GM12878 (cell line): ENCODE data around the gene CDKL5. TPM values are rescaled to one million over a fixed set of nuclear protein-coding genes. Genes with fewer than 3 reads are reported as not detected.

Experiments used
- ATAC-seq: fragments of 200-7000 bp; cut with Tn5 transposase; 3 replicates; pipeline ENCODE4 v1.9.1; 2020; ENCODE audit warnings: mild to moderate bottlenecking, moderate library complexity
- BruUV-seq: library from RNA; stranded (reverse); fragments of 400-500 nt; replicated peaks from 2 replicates; lab custom pipeline; 2021; lab: Mats Ljungman, UMichigan
- CTCF ChIA-PET: fragments of 300-600 bp; sonication (Branson Sonifier 250); formaldehyde crosslinking; extraction: SDS; loops from one replicate; lab custom pipeline; 2021; ENCODE audit warnings: inconsistent platforms; lab: Yijun Ruan, JAX
- POLR2A ChIA-PET: fragments of 350-600 bp; formaldehyde crosslinking; extraction: SDS; loops from one replicate; lab custom pipeline; 2021; ENCODE audit warnings: inconsistent platforms; lab: Charles Lee
- RAD21 ChIA-PET: fragments of 300-600 bp; sonication (Branson Sonifier 250); formaldehyde crosslinking; loops from one replicate; lab custom pipeline; 2023; ENCODE audit warnings: antibody characterized with exemption; ENCODE audit not compliant: unreplicated experiment; lab: Charles Lee
- SMC1A ChIA-PET: fragments of 300-600 bp; sonication (Branson Sonifier 250); formaldehyde crosslinking; loops from one replicate; lab custom pipeline; 2023; ENCODE audit not compliant: unreplicated experiment, uncharacterized antibody; lab: Charles Lee
- DNase-seq: peaks from one replicate; pipeline ENCODE4 v3.0.0-alpha.2; 2011; ENCODE audit warnings: low read depth, low spot score
- FAIRE-seq: peaks from 3 replicates; lab custom pipeline; 2011; peaks lifted over from hg19 to GRCh38; lab: Jason Lieb, UNC
- H2AFZ ChIP-seq: 2 replicates; pipeline ENCODE4 v1.6.0; 2011; ENCODE audit warnings: low read depth, low read length, control low read depth; ENCODE audit not compliant: control insufficient read depth
- H3K27ac ChIP-seq: 2 replicates; pipeline ENCODE4 v1.5.1; 2011; ENCODE audit warnings: control low read depth; ENCODE audit not compliant: control insufficient read depth, insufficient read depth
- H3K27me3 ChIP-seq, 2 experiments: replicated peaks in 1 of 2; 2 replicates each; pipeline versions ENCODE4 v1.6.0 to v1.6.1; 2011; ENCODE audit warnings: low read length in 1 of 2; ENCODE audit not compliant: control insufficient read depth in 2 of 2, insufficient read depth in 2 of 2
- H3K36me3 ChIP-seq, 2 experiments: 2 replicates each; pipeline ENCODE4 v1.5.1; 2011; ENCODE audit warnings: low read length in 1 of 2; ENCODE audit not compliant: control insufficient read depth in 2 of 2, insufficient read depth in 2 of 2
- H3K4me1 ChIP-seq: 2 replicates; pipeline ENCODE4 v1.6.1; 2011; ENCODE audit warnings: mild to moderate bottlenecking, low read length, moderate library complexity, mixed read lengths; ENCODE audit not compliant: control insufficient read depth, insufficient read depth
- H3K4me2 ChIP-seq: 2 replicates; pipeline ENCODE4 v1.6.0; 2011; ENCODE audit warnings: control low read depth; ENCODE audit not compliant: control insufficient read depth, insufficient read depth
- H3K4me3 ChIP-seq: fragments of 200-600 bp; sonication (generic); 2 replicates; pipeline ENCODE4 v1.5.1; 2016
- H3K79me2 ChIP-seq: 2 replicates; pipeline ENCODE4 v1.6.0; 2011; ENCODE audit warnings: low read length; ENCODE audit not compliant: control insufficient read depth, insufficient read depth
- H3K9ac ChIP-seq: 2 replicates; pipeline ENCODE4 v1.8.0; 2011; ENCODE audit warnings: low read length, control low read depth, mixed read lengths; ENCODE audit not compliant: control insufficient read depth, insufficient read depth
- H3K9me3 ChIP-seq: replicated peaks from 3 replicates; pipeline ENCODE4 v1.5.1; 2011; ENCODE audit warnings: mild to moderate bottlenecking, low read length; ENCODE audit not compliant: control insufficient read depth, insufficient read depth
- H4K20me1 ChIP-seq: 2 replicates; pipeline ENCODE4 v1.6.0; 2011; ENCODE audit not compliant: control insufficient read depth, insufficient read depth
- ATF2 ChIP-seq: IDR thresholded peaks from 2 replicates; pipeline ENCODE4 v1.6.1; 2012; ENCODE audit warnings: low read length, inconsistent platforms
- ATF7 ChIP-seq: fragments of 450-650 bp; IDR thresholded peaks from 2 replicates; pipeline ENCODE4 v1.6.1; 2016; ENCODE audit warnings: low read depth, mild to moderate bottlenecking
- BCL11A ChIP-seq: IDR thresholded peaks from 2 replicates; pipeline ENCODE4 v1.6.1; 2011; ENCODE audit warnings: low read depth, low read length
- BCL3 ChIP-seq: IDR thresholded peaks from 2 replicates; pipeline ENCODE4 v1.6.1; 2011; ENCODE audit warnings: borderline replicate concordance, low read depth, mild to moderate bottlenecking, moderate library complexity, low read length; ENCODE audit not compliant: insufficient read depth, poor library complexity, severe bottlenecking
- CEBPB ChIP-seq, 2 experiments: fragments of 150-350 bp in 1 of 2; IDR thresholded peaks; 2 replicates each; pipeline ENCODE4 v1.6.1; 2012 to 2014; ENCODE audit warnings: low read depth in 2 of 2, low read length in 2 of 2, borderline replicate concordance in 1 of 2, inconsistent platforms in 1 of 2
- ETV6 ChIP-seq, 2 experiments: fragments of 450-650 bp in 1 of 2; IDR thresholded peaks in 1 of 2; conservative IDR thresholded peaks in 1 of 2; 2 replicates each; pipeline ENCODE4 v1.6.1; 2014; ENCODE audit warnings: antibody characterized with exemption in 1 of 2, borderline replicate concordance in 1 of 2, low read depth in 1 of 2, mild to moderate bottlenecking in 1 of 2, moderate library complexity in 1 of 2
- FOXM1 ChIP-seq: IDR thresholded peaks from 2 replicates; pipeline ENCODE4 v1.6.1; 2012; ENCODE audit warnings: low read depth, mild to moderate bottlenecking, inconsistent platforms, low read length, moderate library complexity
- IKZF2 ChIP-seq, 2 experiments: fragments of 450-650 bp; IDR thresholded peaks; 2 replicates each; pipeline ENCODE4 v1.6.1; 2017; ENCODE audit warnings: mild to moderate bottlenecking in 2 of 2, moderate library complexity in 2 of 2
- NFYA ChIP-seq: IDR thresholded peaks from 2 replicates; pipeline ENCODE4 v1.6.1; 2011; ENCODE audit warnings: low read depth, mild to moderate bottlenecking, low read length, improper control_type of control experiment, borderline replicate concordance
- POLR2A ChIP-seq: IDR thresholded peaks from 2 replicates; pipeline ENCODE4 v1.6.1; 2011; ENCODE audit warnings: low read depth, mild to moderate bottlenecking, low read length
- POLR2AphosphoS5 ChIP-seq: IDR thresholded peaks from 2 replicates; pipeline ENCODE4 v1.6.1; 2011; ENCODE audit warnings: mild to moderate bottlenecking, low read length, inconsistent platforms
- RUNX3 ChIP-seq: IDR thresholded peaks from 2 replicates; pipeline ENCODE4 v1.6.1; 2012; ENCODE audit warnings: low read length, inconsistent platforms
- SPI1 ChIP-seq: IDR thresholded peaks from 2 replicates; pipeline ENCODE4 v1.6.1; 2011; ENCODE audit warnings: low read depth, mild to moderate bottlenecking, low read length, moderate library complexity, borderline replicate concordance; ENCODE audit not compliant: insufficient read depth
- YBX1 ChIP-seq: fragments of 450-650 bp; IDR thresholded peaks from 2 replicates; pipeline ENCODE4 v1.6.1; 2016; ENCODE audit warnings: antibody characterized with exemption
- ZBED1 ChIP-seq: IDR thresholded peaks from 2 replicates; pipeline ENCODE4 v1.6.1; 2016; ENCODE audit warnings: borderline replicate concordance
- WGBS: methylation state at CpG from one replicate; pipeline ENCODE4 v1.1.6; 2016; ENCODE audit warnings: low lambda C conversion rate; ENCODE audit not compliant: insufficient replicate concordance, insufficient coverage; ENCODE audit errors: missing lambda C conversion rate; 5-methylcytosine and 5-hydroxymethylcytosine counted together
- in situ Hi-C: fragments of 300-500 bp; cut with MboI; formaldehyde crosslinking; loops from 9 replicates; pipeline ENCODE4 v1.14.3; 2018; ENCODE audit warnings: mixed read lengths
- intact Hi-C: fragments of 100-400 bp; cut with micrococcal nuclease; formaldehyde crosslinking; loops from one replicate; pipeline ENCODE4 v1.14.2; 2022; ENCODE audit not compliant: unreplicated experiment
- polyA plus RNA-seq, 11 experiments: library from polyadenylated mRNA; depleted of rRNA in 4 of 11; unstranded in 6 of 11; stranded (reverse) in 5 of 11; fragments of >200 nt; fragmentation: Nextera tagmentation in 4 of 11; fragmentation: Illumina TruSeq in 1 of 11; extraction: Ambion mirVana in 4 of 11; extraction: Trizol in 1 of 11; gene quantifications; 1 replicate in 1 of 11; 2 replicates in 10 of 11; pipeline versions ENCODE4 v1.2.1 to v1.2.3, GENCODE V29; 2011 to 2016; ENCODE audit warnings: inconsistent platforms in 2 of 11, missing spikeins in 2 of 11, low read depth in 1 of 11
- total RNA-seq, 4 experiments: library from RNA; depleted of rRNA in 3 of 4; stranded (reverse); fragments of >200 nt in 3 of 4; fragmentation: Illumina TruSeq in 1 of 4; extraction: Trizol in 1 of 4; gene quantifications; 2 replicates each; pipeline versions ENCODE4 v1.2.1 to v1.2.3, GENCODE V29; 2013 to 2021

Gene CDKL5
- total and polyA plus RNA-seq, 10 of the 15 experiments (the other 5 are each of a cell fraction or from before 2014, with no cell fraction given), result 1.4 to 14.5 (median 6.3) TPM

GRCh38 chrX:18537068-18537467 lies 111.7 kb downstream of the CDKL5 start:
- no TSS peak for BruUV-seq
- ChIA-PET SMC1A (no interaction called here), CTCF (interaction anchor here (1.6 kb wide), 1 partner anchor 15 kb away, joined by 3 read pairs; no protein-coding TSS in a partner anchor), POLR2A (interaction anchor here (0.6 kb wide), 2 partner anchors 61 to 322 kb away, joined by 3 to 7 read pairs; no protein-coding TSS in a partner anchor), RAD21 (no interaction called here)
- no peak overlapping the region for H3K9ac ChIP-seq
- no peaks in the 10 kb centered on the region for H4K20me1 ChIP-seq
- no peaks in the 10 kb centered on the region for H3K9me3 ChIP-seq
- ATAC-seq (peak; percentile 67), FAIRE-seq (peak; percentile 44), DNase-seq (no peak)
- H3K4me1 ChIP-seq, result no peaks in the 10 kb centered on the region
- H3K27ac ChIP-seq, result peak overlapping the region; percentile 13; the same call in 1 of the 2 replicates
- intact Hi-C loops (loop anchor here (5.0 kb wide), 1 partner anchor 110 kb away; the partner anchor contains the start of gene CDKL5), in situ Hi-C loops (no loop called here)
- H3K36me3 ChIP-seq, result no peaks in the 10 kb centered on the region
- 27% methylated on average over 2 of the region's 2 CpGs for WGBS
- no peaks in the 10 kb centered on the region for H3K27me3 ChIP-seq
- H3K4me3 ChIP-seq, result no peak overlapping the region
- H2AFZ ChIP-seq, result peak overlapping the region; percentile 6
- H3K79me2 ChIP-seq, result no peaks in the 10 kb centered on the region
- H3K4me2 ChIP-seq, result 0 out of 2 replicates have a peak overlapping the region, but pooled peaks have one; percentile 54
- TF ChIP-seq SPI1 (peak; percentile 58; the same call in 1 of the 2 replicates), CEBPB (IDR thresholded peaks at IDR 0.05; ENCODE audit: borderline replicate concordance in 1 of 2, low read depth in 2 of 2, low read length in 2 of 2) (0 out of 4 replicates have a peak, but pooled peaks of 1 of the 2 experiments have one; percentile 11), POLR2AphosphoS5 (no peak)

GRCh38 chrX:18537524-18537923 lies 112.1 kb downstream of the CDKL5 start:
- H3K79me2 ChIP-seq, result no peaks in the 10 kb centered on the region
- ChIA-PET CTCF (no interaction called here), SMC1A (no interaction called here), POLR2A (interaction anchor here (0.6 kb wide), 2 partner anchors 60 to 321 kb away, joined by 3 to 7 read pairs; no protein-coding TSS in a partner anchor), RAD21 (no interaction called here)
- no peaks in the 10 kb centered on the region for H3K9me3 ChIP-seq
- H3K9ac ChIP-seq, result no peak overlapping the region
- 0 out of 2 replicates have a peak overlapping the region, but pooled peaks have one; percentile 54 for H3K4me2 ChIP-seq
- no peaks in the 10 kb centered on the region for H3K36me3 ChIP-seq
- BruUV-seq, result no TSS peak
- DNase-seq, result peak; percentile 9
- ATAC-seq, result peak; percentile 92
- H3K27ac ChIP-seq, result peak overlapping the region; percentile 13; the same call in 1 of the 2 replicates
- no peak overlapping the region for H3K4me3 ChIP-seq
- no peaks in the 10 kb centered on the region for H4K20me1 ChIP-seq
- FAIRE-seq, result peak; percentile 47
- no peaks in the 10 kb centered on the region for H3K27me3 ChIP-seq
- intact Hi-C loops (loop anchor here (5.0 kb wide), 1 partner anchor 110 kb away; the partner anchor contains the start of gene CDKL5), in situ Hi-C loops (no loop called here)
- H3K4me1 ChIP-seq, result no peaks in the 10 kb centered on the region
- WGBS, result 6% methylated on average over 1 of the region's 1 CpG
- peak overlapping the region; percentile 6 for H2AFZ ChIP-seq
- TF ChIP-seq BCL3, result peak; percentile 79
- 0 out of 2 replicates have a peak, but pooled peaks have one; percentile 30 for TF ChIP-seq BCL11A
- peak; percentile 88; the same call in 1 of the 2 replicates for TF ChIP-seq FOXM1
- TF ChIP-seq IKZF2 (IDR thresholded peaks at IDR 0.05), result 0 out of 4 replicates have a peak, but pooled peaks of 1 of the 2 experiments have one; percentile 26
- peak; percentile 81 for TF ChIP-seq ZBED1
- TF ChIP-seq ATF2, result peak; percentile 96
- TF ChIP-seq YBX1, result no peak
- no peak for TF ChIP-seq POLR2A
- peak in 1 of 2 experiments; percentile 49; a peak in 1 of 4 replicates for TF ChIP-seq ETV6 (conservative IDR thresholded peaks at IDR 0.05 in 1 of 2, IDR thresholded peaks at IDR 0.05 in 1 of 2; ENCODE audit: borderline replicate concordance in 1 of 2, low read depth in 1 of 2)
- peak; percentile 72 for TF ChIP-seq ATF7
- peak; percentile 89 for TF ChIP-seq RUNX3
- TF ChIP-seq NFYA, result no peak
